Neural progenitor cell (in vitro differentiated cells): ENCODE results near the gene ABCA8. TPM values are rescaled to one million over a fixed set of nuclear protein-coding genes. Genes with fewer than 3 reads are reported as not detected.
"Not testable (repeated sequence)": the region's sequence is repeated elsewhere in the genome, so short reads cannot be mapped to it uniquely, and the experiment has no call there.

Experiments used
- DNase-seq: peaks from one replicate; pipeline ENCODE4 v3.0.0-alpha.2; 2016; ENCODE audit warnings: low spot score
- H2AFZ ChIP-seq: fragments of 200-600 bp; sonication (generic); replicated peaks from 2 replicates; pipeline ENCODE4 v1.6.1; 2016; ENCODE audit warnings: antibody characterized with exemption
- H3F3A ChIP-seq: fragments of 200-600 bp; sonication (generic); 2 replicates; pipeline ENCODE4 v1.6.1; 2016; ENCODE audit warnings: antibody characterized with exemption, low read depth
- H3K27ac ChIP-seq: fragments of 200-600 bp; sonication (generic); 2 replicates; pipeline ENCODE4 v1.5.1; 2016; ENCODE audit warnings: mild to moderate bottlenecking
- H3K27me3 ChIP-seq: fragments of 200-600 bp; sonication (generic); 2 replicates; pipeline ENCODE4 v1.6.1; 2016; ENCODE audit warnings: mild to moderate bottlenecking, moderate library complexity
- H3K36me3 ChIP-seq: fragments of 200-600 bp; sonication (generic); 2 replicates; pipeline ENCODE4 v1.5.1; 2016
- H3K4me1 ChIP-seq: fragments of 200-600 bp; sonication (generic); 2 replicates; pipeline ENCODE4 v1.6.1; 2016; ENCODE audit warnings: mixed run types
- H3K4me2 ChIP-seq: fragments of 200-600 bp; sonication (generic); 2 replicates; pipeline ENCODE4 v1.6.1; 2016
- H3K4me3 ChIP-seq: fragments of 200-600 bp; sonication (generic); 2 replicates; pipeline ENCODE4 v1.5.1; 2016
- H3K79me2 ChIP-seq: fragments of 200-600 bp; sonication (generic); 2 replicates; pipeline ENCODE4 v1.6.1; 2016; ENCODE audit warnings: low read depth
- H3K9ac ChIP-seq: fragments of 200-600 bp; sonication (generic); 2 replicates; pipeline ENCODE4 v1.6.1; 2016
- H3K9me3 ChIP-seq: fragments of 200-600 bp; sonication (generic); 2 replicates; pipeline ENCODE4 v1.5.1; 2016; ENCODE audit warnings: low read depth
- H4K20me1 ChIP-seq: fragments of 200-600 bp; sonication (generic); 2 replicates; pipeline ENCODE4 v1.6.1; 2016; ENCODE audit warnings: low read depth
- H3K27ac Mint-ChIP-seq: 3 replicates; pipeline ENCODE4 v1.8.0; 2021; ENCODE audit warnings: mixed read lengths
- H3K27me3 Mint-ChIP-seq: 2 replicates; pipeline ENCODE4 v1.8.0; 2022; ENCODE audit warnings: low read depth, mild to moderate bottlenecking, inconsistent platforms, moderate library complexity, mixed read lengths; ENCODE audit not compliant: insufficient read depth
- H3K36me3 Mint-ChIP-seq: 3 replicates; pipeline ENCODE4 v1.8.0; 2021; ENCODE audit warnings: mixed read lengths
- H3K4me1 Mint-ChIP-seq: 3 replicates; pipeline ENCODE4 v1.8.0; 2021; ENCODE audit warnings: mixed read lengths
- H3K4me3 Mint-ChIP-seq: 3 replicates; pipeline ENCODE4 v1.8.0; 2021; ENCODE audit warnings: mild to moderate bottlenecking, moderate library complexity, mixed read lengths
- H3K9me3 Mint-ChIP-seq: 3 replicates; pipeline ENCODE4 v1.8.0; 2020; ENCODE audit warnings: mixed read lengths
- CTCF ChIP-seq: fragments of 200-600 bp; sonication (generic); IDR thresholded peaks from 2 replicates; pipeline ENCODE4 v1.5.1; 2017; ENCODE audit warnings: antibody characterized with exemption, mild to moderate bottlenecking
- EZH2 ChIP-seq: fragments of 200-600 bp; sonication (generic); IDR thresholded peaks from 2 replicates; pipeline ENCODE4 v1.6.1; 2017; ENCODE audit warnings: antibody characterized with exemption, mild to moderate bottlenecking, moderate library complexity
- EZH2phosphoT487 ChIP-seq: fragments of 200-600 bp; sonication (generic); IDR thresholded peaks from 2 replicates; pipeline ENCODE4 v1.6.1; 2017; ENCODE audit warnings: antibody characterized with exemption
- total RNA-seq: library from RNA; depleted of rRNA; stranded (reverse); fragments of >200 nt; gene quantifications from 2 replicates; pipeline ENCODE4 v1.2.3, GENCODE V29; 2015; ENCODE audit warnings: low replicate concordance

The ABCA8 gene
- total RNA-seq, 1 donor from 2014 or later = not detected

GRCh38 chr17:68831170-68831569, 124.0 kb downstream of the ABCA8 start:
- H3F3A ChIP-seq = no peaks in the 10 kb centered on the region
- H3K4me1 Mint-ChIP-seq = no peaks in the 10 kb centered on the region
- no peaks in the 10 kb centered on the region for H3K9me3 ChIP-seq
- no peak for DNase-seq
- H2AFZ ChIP-seq = no peak overlapping the region
- peaks cover 20% of the 10 kb centered on the region for H3K9me3 Mint-ChIP-seq
- no peak overlapping the region for H3K4me3 Mint-ChIP-seq
- H3K4me2 ChIP-seq = no peak overlapping the region
- TF ChIP-seq EZH2 = no peak
- TF ChIP-seq EZH2phosphoT487 = no peak
- TF ChIP-seq CTCF = no peak
- no peaks in the 10 kb centered on the region for H4K20me1 ChIP-seq
- H3K27me3 Mint-ChIP-seq = peaks cover 7% of the 10 kb centered on the region
- H3K36me3 ChIP-seq = no peaks in the 10 kb centered on the region
- no peak overlapping the region for H3K27ac ChIP-seq
- H3K4me1 ChIP-seq = no peaks in the 10 kb centered on the region
- H3K27ac Mint-ChIP-seq = no peak overlapping the region
- no peak overlapping the region for H3K9ac ChIP-seq
- H3K27me3 ChIP-seq = no peaks in the 10 kb centered on the region
- no peak overlapping the region for H3K4me3 ChIP-seq
- peaks cover 3% of the 10 kb centered on the region for H3K36me3 Mint-ChIP-seq
- H3K79me2 ChIP-seq = no peaks in the 10 kb centered on the region

- H3K4me3 ChIP-seq = no peak overlapping the region
- H3K9me3 Mint-ChIP-seq = peaks cover 28% of the 10 kb centered on the region
- H3K27ac ChIP-seq = no peak overlapping the region
- H3K4me1 Mint-ChIP-seq = no peaks in the 10 kb centered on the region
- H2AFZ ChIP-seq = peak overlapping the region; percentile 3
- no peaks in the 10 kb centered on the region for H3K27me3 ChIP-seq
- no peaks in the 10 kb centered on the region for H4K20me1 ChIP-seq
- no peaks in the 10 kb centered on the region for H3K79me2 ChIP-seq
- DNase-seq = no peak
- H3K4me3 Mint-ChIP-seq = no peak overlapping the region
- H3K27ac Mint-ChIP-seq = no peak overlapping the region
- H3K4me1 ChIP-seq = no peaks in the 10 kb centered on the region
- no peaks in the 10 kb centered on the region for H3K36me3 ChIP-seq
- H3K36me3 Mint-ChIP-seq = peaks cover 3% of the 10 kb centered on the region
- H3K27me3 Mint-ChIP-seq = peaks cover 7% of the 10 kb centered on the region
- no peak overlapping the region for H3K9ac ChIP-seq
- no peaks in the 10 kb centered on the region for H3K9me3 ChIP-seq
- no peaks in the 10 kb centered on the region for H3F3A ChIP-seq
- H3K4me2 ChIP-seq = no peak overlapping the region
- no peak for TF ChIP-seq CTCF
Measured at GRCh38 chr17:68830313-68830712, 124.9 kb downstream of the ABCA8 start.

- Mint-ChIP-seq H3K36me3 (peaks cover 3% of the 10 kb centered on the region), H3K27ac (no peak overlapping the region), H3K4me3 (no peak overlapping the region), H3K4me1 (no peaks in the 10 kb centered on the region), H3K9me3 (peaks cover 28% of the 10 kb centered on the region), H3K27me3 (peaks cover 7% of the 10 kb centered on the region)
- H3K36me3 ChIP-seq = no peaks in the 10 kb centered on the region
- H3K9ac ChIP-seq = no peak overlapping the region
- H3K27ac ChIP-seq = no peak overlapping the region
- no peak overlapping the region for H2AFZ ChIP-seq
- no peaks in the 10 kb centered on the region for H3F3A ChIP-seq
- H3K4me3 ChIP-seq = no peak overlapping the region
- no peaks in the 10 kb centered on the region for H4K20me1 ChIP-seq
- DNase-seq = no peak
- H3K4me2 ChIP-seq = no peak overlapping the region
- H3K9me3 ChIP-seq = no peaks in the 10 kb centered on the region
- no peaks in the 10 kb centered on the region for H3K79me2 ChIP-seq
- TF ChIP-seq EZH2phosphoT487 (no peak), EZH2 (no peak), CTCF (no peak)
- no peaks in the 10 kb centered on the region for H3K27me3 ChIP-seq
- no peaks in the 10 kb centered on the region for H3K4me1 ChIP-seq
Measured at GRCh38 chr17:68829211-68829610, 126.0 kb downstream of the ABCA8 start.

- Mint-ChIP-seq H3K9me3 (peaks cover 26% of the 10 kb centered on the region), H3K4me1 (peaks cover 31% of the 10 kb centered on the region), H3K27me3 (peaks cover 3% of the 10 kb centered on the region), H3K27ac (no peak overlapping the region), H3K36me3 (peaks cover 5% of the 10 kb centered on the region), H3K4me3 (no peak overlapping the region)
- no peaks in the 10 kb centered on the region for H3K27me3 ChIP-seq
- no peak overlapping the region for H3K9ac ChIP-seq
- H3K36me3 ChIP-seq = no peaks in the 10 kb centered on the region
- H4K20me1 ChIP-seq = no peaks in the 10 kb centered on the region
- H3K9me3 ChIP-seq = no peaks in the 10 kb centered on the region
- no peak overlapping the region for H3K27ac ChIP-seq
- TF ChIP-seq EZH2 = no peak
- TF ChIP-seq EZH2phosphoT487 = no peak
- TF ChIP-seq CTCF = no peak
- H2AFZ ChIP-seq = no peak overlapping the region
- DNase-seq = no peak
- H3K79me2 ChIP-seq = no peaks in the 10 kb centered on the region
- no peak overlapping the region for H3K4me3 ChIP-seq
- H3F3A ChIP-seq = no peaks in the 10 kb centered on the region
- no peak overlapping the region for H3K4me2 ChIP-seq
- peaks cover 9% of the 10 kb centered on the region for H3K4me1 ChIP-seq
Measured at GRCh38 chr17:68824707-68825106, 130.5 kb downstream of the ABCA8 start.

GRCh38 chr17:68824185-68824584, 131.0 kb downstream of the ABCA8 start:
- not testable (repeated sequence) for H4K20me1 ChIP-seq, H3K27ac ChIP-seq, H3K4me3 Mint-ChIP-seq, H3K36me3 ChIP-seq, H3K9me3 ChIP-seq, H2AFZ ChIP-seq, H3K79me2 ChIP-seq, H3K36me3 Mint-ChIP-seq, H3K27me3 ChIP-seq, H3K9ac ChIP-seq, H3K4me3 ChIP-seq, H3K4me1 ChIP-seq, H3K4me2 ChIP-seq, H3F3A ChIP-seq, DNase-seq, H3K27ac Mint-ChIP-seq, H3K27me3 Mint-ChIP-seq
- Mint-ChIP-seq H3K4me1 (peaks cover 35% of the 10 kb centered on the region), H3K9me3 (peaks cover 23% of the 10 kb centered on the region)
